SK-N-SH (cell line): ENCODE data around the gene C5orf22. TPM values are rescaled to one million over a fixed set of nuclear protein-coding genes. Genes with fewer than 3 reads are reported as not detected.

Experiments used
- CTCF ChIA-PET: fragments of 300-600, 350-600 bp; formaldehyde crosslinking; extraction: SDS; loops from one replicate; lab custom pipeline; 2021; lab: Yijun Ruan, JAX
- POLR2A ChIA-PET: fragments of 350-600 bp; sonication (Branson Sonifier 250); formaldehyde crosslinking; extraction: SDS; loops from one replicate; lab custom pipeline; 2020; ENCODE audit warnings: antibody characterized with exemption, inconsistent platforms; lab: Yijun Ruan, JAX
- DNase-seq: peaks from one replicate; pipeline ENCODE4 v3.0.0; 2012
- H2AFZ ChIP-seq: fragments of 200-600 bp; sonication (generic); 2 replicates; pipeline ENCODE4 v1.8.1; 2016; ENCODE audit warnings: antibody characterized with exemption, mild to moderate bottlenecking, low read depth
- H3F3A ChIP-seq: fragments of 200-600 bp; sonication (generic); replicated peaks from 2 replicates; pipeline ENCODE3; 2016; ENCODE audit warnings: antibody characterized with exemption, mild to moderate bottlenecking; ENCODE audit not compliant: insufficient read depth
- H3K27ac ChIP-seq, 2 experiments: fragments of 200-500 bp in 1 of 2; fragments of 200-600 bp in 1 of 2; sonication (Bioruptor generic) in 1 of 2; sonication (generic), shearing (Covaris generic) in 1 of 2; 2 replicates each; pipeline versions ENCODE4 v1.5.1 to v1.6.1; 2014 to 2016; ENCODE audit warnings: low read depth in 2 of 2, inconsistent platforms in 1 of 2, low read length in 1 of 2, mild to moderate bottlenecking in 1 of 2, mixed read lengths in 1 of 2
- H3K27me3 ChIP-seq: fragments of 200-600 bp; sonication (generic), shearing (Covaris generic); 2 replicates; pipeline ENCODE4 v1.6.1; 2016; ENCODE audit warnings: mixed run types; ENCODE audit not compliant: insufficient read depth
- H3K36me3 ChIP-seq, 2 experiments: fragments of 200-500 bp in 1 of 2; fragments of 200-600 bp in 1 of 2; sonication (Bioruptor generic) in 1 of 2; sonication (generic) in 1 of 2; replicated peaks in 1 of 2; 2 replicates each; pipeline versions ENCODE3 to v1.5.1; 2014 to 2016; ENCODE audit warnings: low read length in 1 of 2, mild to moderate bottlenecking in 1 of 2; ENCODE audit not compliant: insufficient read depth in 2 of 2, control insufficient read depth in 1 of 2
- H3K4me1 ChIP-seq, 2 experiments: fragments of 200-500 bp in 1 of 2; fragments of 200-600 bp in 1 of 2; sonication (Bioruptor generic) in 1 of 2; sonication (generic), shearing (Covaris generic) in 1 of 2; 2 replicates each; pipeline versions ENCODE4 v1.5.1 to v1.6.1; 2014 to 2016; ENCODE audit warnings: low read depth in 1 of 2, low read length in 1 of 2, mixed run types in 1 of 2; ENCODE audit not compliant: insufficient read depth in 2 of 2, control insufficient read depth in 1 of 2
- H3K4me2 ChIP-seq: fragments of 200-600 bp; sonication (generic), shearing (Covaris generic); 2 replicates; pipeline ENCODE4 v1.6.1; 2017; ENCODE audit warnings: mixed run types
- H3K4me3 ChIP-seq, 2 experiments: fragments of 200-500 bp in 1 of 2; fragments of 200-600 bp in 1 of 2; sonication (Bioruptor generic) in 1 of 2; sonication (generic), shearing (Covaris generic) in 1 of 2; 2 replicates each; pipeline versions ENCODE4 v1.5.1 to v1.8.1; 2014 to 2016; ENCODE audit warnings: low read depth in 2 of 2, inconsistent platforms in 1 of 2, low read length in 1 of 2, mild to moderate bottlenecking in 1 of 2, mixed read lengths in 1 of 2, moderate library complexity in 1 of 2
- H3K79me2 ChIP-seq: fragments of 200-600 bp; sonication (generic); 2 replicates; pipeline ENCODE4 v1.8.1; 2017; ENCODE audit warnings: mild to moderate bottlenecking; ENCODE audit not compliant: insufficient read depth
- H3K9ac ChIP-seq: fragments of 200-600 bp; sonication (generic); 2 replicates; pipeline ENCODE4 v1.6.1; 2017; ENCODE audit warnings: mixed run types
- H3K9me2 ChIP-seq: fragments of 200-600 bp; sonication (generic); 2 replicates; pipeline ENCODE4 v1.6.1; 2017; ENCODE audit warnings: mixed run types
- H3K9me3 ChIP-seq: fragments of 200-600 bp; sonication (generic); 2 replicates; pipeline ENCODE4 v1.6.1; 2017; ENCODE audit warnings: mixed run types, mild to moderate bottlenecking, moderate library complexity
- H4K20me1 ChIP-seq: fragments of 200-600 bp; sonication (generic); 2 replicates; pipeline ENCODE4 v1.6.1; 2017; ENCODE audit warnings: mild to moderate bottlenecking, mixed run types; ENCODE audit not compliant: insufficient read depth
- ELF1 ChIP-seq: IDR thresholded peaks from 2 replicates; pipeline ENCODE4 v1.4.0; 2012
- EP300 ChIP-seq, 2 experiments: IDR thresholded peaks; 2 replicates each; pipeline versions ENCODE4 v1.4.0 to v1.6.1; 2012; ENCODE audit warnings: borderline replicate concordance in 1 of 2, low read depth in 1 of 2, low read length in 1 of 2
- EZH2phosphoT487 ChIP-seq: fragments of 200-600 bp; sonication (generic); IDR thresholded peaks from 2 replicates; pipeline ENCODE4 v1.6.1; 2017; ENCODE audit warnings: low read depth, mixed run types, mild to moderate bottlenecking, antibody characterized with exemption, moderate library complexity, borderline replicate concordance
- FOXJ3 ChIP-seq: sonication (generic); formaldehyde crosslinking; IDR thresholded peaks from 2 replicates; pipeline ENCODE4 v1.5.1; 2020; ENCODE audit warnings: mild to moderate bottlenecking, missing genetic modification reagents
- FOXM1 ChIP-seq: IDR thresholded peaks from 2 replicates; pipeline ENCODE4 v1.4.0; 2012; ENCODE audit warnings: low read depth, mild to moderate bottlenecking
- GABPA ChIP-seq: IDR thresholded peaks from 2 replicates; pipeline ENCODE4 v1.4.0; 2012; ENCODE audit warnings: low read depth, mild to moderate bottlenecking
- GATA2 ChIP-seq: sonication (generic); formaldehyde crosslinking; IDR thresholded peaks from 2 replicates; pipeline ENCODE4 v1.5.0; 2020; ENCODE audit warnings: mild to moderate bottlenecking, missing genetic modification reagents
- JUND ChIP-seq: IDR thresholded peaks from 2 replicates; pipeline ENCODE4 v1.4.0; 2012
- MAX ChIP-seq: IDR thresholded peaks from 2 replicates; pipeline ENCODE4 v1.4.0; 2012; ENCODE audit warnings: low read depth
- NFIC ChIP-seq: IDR thresholded peaks from 2 replicates; pipeline ENCODE4 v1.4.0; 2012; ENCODE audit warnings: borderline replicate concordance
- NRF1 ChIP-seq: IDR thresholded peaks from 2 replicates; pipeline ENCODE4 v1.6.1; 2012; ENCODE audit warnings: low read depth, mild to moderate bottlenecking, low read length
- RAD21 ChIP-seq: IDR thresholded peaks from 2 replicates; pipeline ENCODE4 v1.6.1; 2012; ENCODE audit warnings: mild to moderate bottlenecking, low read length
- SIN3A ChIP-seq: IDR thresholded peaks from 2 replicates; pipeline ENCODE4 v1.6.1; 2012; ENCODE audit warnings: low read depth, mild to moderate bottlenecking, low read length, moderate library complexity, borderline replicate concordance
- SMC3 ChIP-seq: IDR thresholded peaks from 2 replicates; pipeline ENCODE4 v1.6.1; 2012; ENCODE audit warnings: low read depth, low read length, improper control_type of control experiment
- USF1 ChIP-seq: IDR thresholded peaks from 2 replicates; pipeline ENCODE4 v1.4.0; 2012; ENCODE audit warnings: low read depth, borderline replicate concordance
- WGBS: methylation state at CpG from one replicate; pipeline ENCODE4 v1.1.6; 2017; ENCODE audit warnings: low lambda C conversion rate; 5-methylcytosine and 5-hydroxymethylcytosine counted together
- polyA plus RNA-seq, 3 experiments: library from polyadenylated mRNA; depleted of rRNA; stranded (reverse); fragments of >200 nt; gene quantifications; 2 replicates each; pipeline ENCODE4 v1.2.3, GENCODE V29; 2012
- TF ChIP-seq, protein P1 (sequence below): IDR thresholded peaks from 2 replicates; pipeline ENCODE4 v1.6.1; 2012; ENCODE audit warnings: mild to moderate bottlenecking, low read depth, low read length, moderate library complexity
- TF ChIP-seq, protein P2 (sequence below): IDR thresholded peaks from 2 replicates; pipeline ENCODE4 v1.4.0; 2012; ENCODE audit warnings: low read depth, borderline replicate concordance

Gene C5orf22
- polyA plus RNA-seq, 1 of the 3 experiments (the other 2 are of a cell fraction) = 13.6 TPM

DNA sequence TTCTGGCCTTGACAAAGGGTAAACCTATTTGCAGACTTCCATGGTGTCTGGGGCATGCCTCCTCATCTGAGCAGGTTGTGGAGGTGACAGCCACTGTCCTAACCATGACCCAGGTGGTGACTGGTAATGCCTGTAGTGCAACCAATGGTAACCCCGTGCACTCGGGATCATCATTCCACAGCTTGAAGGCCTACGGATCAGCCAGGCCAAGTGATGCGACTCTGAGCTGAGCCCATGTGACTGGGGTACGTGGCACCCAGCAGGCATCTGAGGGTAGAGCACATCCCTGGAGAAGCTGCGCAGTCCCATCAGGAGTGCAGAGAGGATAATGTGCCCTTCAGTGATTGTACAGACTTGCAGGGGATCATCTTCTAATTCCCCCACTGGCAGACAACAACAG is 35.2 kb upstream of the C5orf22 start:
- no peaks in the 10 kb centered on the region for H3K9me3 ChIP-seq
- POLR2A ChIA-PET = no interaction called here
- H3K4me1 ChIP-seq = no peaks in the 10 kb centered on the region
- no peak overlapping the region for H3K9ac ChIP-seq
- WGBS = 97% methylated on average over 5 of the region's 6 CpGs
- H2AFZ ChIP-seq = no peak overlapping the region
- no peaks in the 10 kb centered on the region for H3K9me2 ChIP-seq
- no peak overlapping the region for H3K4me2 ChIP-seq
- no peaks in the 10 kb centered on the region for H3K27me3 ChIP-seq
- TF ChIP-seq, protein P1, sequence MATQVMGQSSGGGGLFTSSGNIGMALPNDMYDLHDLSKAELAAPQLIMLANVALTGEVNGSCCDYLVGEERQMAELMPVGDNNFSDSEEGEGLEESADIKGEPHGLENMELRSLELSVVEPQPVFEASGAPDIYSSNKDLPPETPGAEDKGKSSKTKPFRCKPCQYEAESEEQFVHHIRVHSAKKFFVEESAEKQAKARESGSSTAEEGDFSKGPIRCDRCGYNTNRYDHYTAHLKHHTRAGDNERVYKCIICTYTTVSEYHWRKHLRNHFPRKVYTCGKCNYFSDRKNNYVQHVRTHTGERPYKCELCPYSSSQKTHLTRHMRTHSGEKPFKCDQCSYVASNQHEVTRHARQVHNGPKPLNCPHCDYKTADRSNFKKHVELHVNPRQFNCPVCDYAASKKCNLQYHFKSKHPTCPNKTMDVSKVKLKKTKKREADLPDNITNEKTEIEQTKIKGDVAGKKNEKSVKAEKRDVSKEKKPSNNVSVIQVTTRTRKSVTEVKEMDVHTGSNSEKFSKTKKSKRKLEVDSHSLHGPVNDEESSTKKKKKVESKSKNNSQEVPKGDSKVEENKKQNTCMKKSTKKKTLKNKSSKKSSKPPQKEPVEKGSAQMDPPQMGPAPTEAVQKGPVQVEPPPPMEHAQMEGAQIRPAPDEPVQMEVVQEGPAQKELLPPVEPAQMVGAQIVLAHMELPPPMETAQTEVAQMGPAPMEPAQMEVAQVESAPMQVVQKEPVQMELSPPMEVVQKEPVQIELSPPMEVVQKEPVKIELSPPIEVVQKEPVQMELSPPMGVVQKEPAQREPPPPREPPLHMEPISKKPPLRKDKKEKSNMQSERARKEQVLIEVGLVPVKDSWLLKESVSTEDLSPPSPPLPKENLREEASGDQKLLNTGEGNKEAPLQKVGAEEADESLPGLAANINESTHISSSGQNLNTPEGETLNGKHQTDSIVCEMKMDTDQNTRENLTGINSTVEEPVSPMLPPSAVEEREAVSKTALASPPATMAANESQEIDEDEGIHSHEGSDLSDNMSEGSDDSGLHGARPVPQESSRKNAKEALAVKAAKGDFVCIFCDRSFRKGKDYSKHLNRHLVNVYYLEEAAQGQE = no peak
- TF ChIP-seq RAD21 (no peak), USF1 (no peak), GABPA (no peak)
- no peak overlapping the region for H3K27ac ChIP-seq
- no peaks in the 10 kb centered on the region for H3F3A ChIP-seq
- DNase-seq = no peak
- H3K36me3 ChIP-seq = peaks cover 59 to 81% of the 10 kb centered on the region in 2 experiments
- no peaks in the 10 kb centered on the region for H3K79me2 ChIP-seq
- no peaks in the 10 kb centered on the region for H4K20me1 ChIP-seq
- CTCF ChIA-PET = no interaction called here
- H3K4me3 ChIP-seq = no peak overlapping the region

GRCh38 chr5:31500256-31500655 is 31.8 kb upstream of the C5orf22 start:
- WGBS = 100% methylated on average over 4 of the region's 4 CpGs
- Histone ChIP-seq H3K4me3 (no peak overlapping the region), H3F3A (no peaks in the 10 kb centered on the region), H3K9ac (no peak overlapping the region), H3K27ac (no peak overlapping the region), H3K36me3 (peaks cover 66 to 91% of the 10 kb centered on the region in 2 experiments), H4K20me1 (no peaks in the 10 kb centered on the region), H3K4me2 (no peak overlapping the region), H3K27me3 (no peaks in the 10 kb centered on the region), H2AFZ (no peak overlapping the region), H3K4me1 (no peaks in the 10 kb centered on the region; a peak in 1 of 4 replicates), H3K79me2 (no peaks in the 10 kb centered on the region), H3K9me2 (no peaks in the 10 kb centered on the region), H3K9me3 (no peaks in the 10 kb centered on the region)
- ChIA-PET POLR2A (no interaction called here), CTCF (no interaction called here)
- DNase-seq = no peak
- TF ChIP-seq EP300 (IDR thresholded peaks at IDR 0.05; ENCODE audit: borderline replicate concordance in 1 of 2, low read depth in 1 of 2, low read length in 1 of 2) (no peak), GABPA (no peak), JUND (no peak), USF1 (no peak), NRF1 (no peak), NFIC (no peak), MAX (no peak), ELF1 (no peak), FOXJ3 (no peak), GATA2 (CRISPR knock-in tag) (no peak), SIN3A (no peak), EZH2phosphoT487 (no peak), SMC3 (no peak), FOXM1 (no peak)
- TF ChIP-seq, protein P2, sequence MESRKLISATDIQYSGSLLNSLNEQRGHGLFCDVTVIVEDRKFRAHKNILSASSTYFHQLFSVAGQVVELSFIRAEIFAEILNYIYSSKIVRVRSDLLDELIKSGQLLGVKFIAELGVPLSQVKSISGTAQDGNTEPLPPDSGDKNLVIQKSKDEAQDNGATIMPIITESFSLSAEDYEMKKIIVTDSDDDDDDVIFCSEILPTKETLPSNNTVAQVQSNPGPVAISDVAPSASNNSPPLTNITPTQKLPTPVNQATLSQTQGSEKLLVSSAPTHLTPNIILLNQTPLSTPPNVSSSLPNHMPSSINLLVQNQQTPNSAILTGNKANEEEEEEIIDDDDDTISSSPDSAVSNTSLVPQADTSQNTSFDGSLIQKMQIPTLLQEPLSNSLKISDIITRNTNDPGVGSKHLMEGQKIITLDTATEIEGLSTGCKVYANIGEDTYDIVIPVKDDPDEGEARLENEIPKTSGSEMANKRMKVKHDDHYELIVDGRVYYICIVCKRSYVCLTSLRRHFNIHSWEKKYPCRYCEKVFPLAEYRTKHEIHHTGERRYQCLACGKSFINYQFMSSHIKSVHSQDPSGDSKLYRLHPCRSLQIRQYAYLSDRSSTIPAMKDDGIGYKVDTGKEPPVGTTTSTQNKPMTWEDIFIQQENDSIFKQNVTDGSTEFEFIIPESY = no peak
- TF ChIP-seq, protein P1 = no peak
